Ishikawa (cell line): Measurements from ENCODE around the gene ATP7A.

Source experiments
- CEBPB ChIP-seq: IDR thresholded peaks from 2 replicates; pipeline ENCODE4 v1.6.1; 2012
- CREB1 ChIP-seq: IDR thresholded peaks from 2 replicates; pipeline ENCODE4 v1.6.1; 2012; ENCODE audit warnings: low read depth
- EGR1 ChIP-seq: IDR thresholded peaks from 2 replicates; pipeline ENCODE4 v1.6.1; 2012
- EP300 ChIP-seq: IDR thresholded peaks from 2 replicates; pipeline ENCODE4 v1.6.1; 2012; ENCODE audit warnings: borderline replicate concordance
- FOXM1 ChIP-seq: IDR thresholded peaks from 2 replicates; pipeline ENCODE4 v1.6.1; 2012; ENCODE audit warnings: low read depth, borderline replicate concordance
- NFIC ChIP-seq: IDR thresholded peaks from 2 replicates; pipeline ENCODE4 v1.6.1; 2012
- RAD21 ChIP-seq: IDR thresholded peaks from 2 replicates; pipeline ENCODE4 v1.6.1; 2012; ENCODE audit warnings: low read depth
- TAF1 ChIP-seq: IDR thresholded peaks from 2 replicates; pipeline ENCODE4 v1.6.1; 2012; ENCODE audit warnings: low read depth, mild to moderate bottlenecking
- TCF12 ChIP-seq: IDR thresholded peaks from 2 replicates; pipeline ENCODE4 v1.6.1; 2012; ENCODE audit warnings: low read depth
- TEAD4 ChIP-seq: IDR thresholded peaks from 2 replicates; pipeline ENCODE4 v1.6.1; 2012
- YY1 ChIP-seq: IDR thresholded peaks from 2 replicates; pipeline ENCODE4 v1.6.1; 2012; ENCODE audit warnings: low read depth
- ZBTB7A ChIP-seq: IDR thresholded peaks from 2 replicates; pipeline ENCODE4 v1.6.1; 2012; ENCODE audit warnings: low read depth
- TF ChIP-seq, protein P1 (sequence below): IDR thresholded peaks from 2 replicates; pipeline ENCODE4 v1.6.1; 2012; ENCODE audit warnings: low read depth, mild to moderate bottlenecking
- TF ChIP-seq, protein P2 (sequence below): IDR thresholded peaks from 2 replicates; pipeline ENCODE4 v1.6.1; 2012
- TF ChIP-seq, protein P3 (sequence below): IDR thresholded peaks from 2 replicates; pipeline ENCODE4 v1.6.1; 2012

Gene ATP7A

DNA sequence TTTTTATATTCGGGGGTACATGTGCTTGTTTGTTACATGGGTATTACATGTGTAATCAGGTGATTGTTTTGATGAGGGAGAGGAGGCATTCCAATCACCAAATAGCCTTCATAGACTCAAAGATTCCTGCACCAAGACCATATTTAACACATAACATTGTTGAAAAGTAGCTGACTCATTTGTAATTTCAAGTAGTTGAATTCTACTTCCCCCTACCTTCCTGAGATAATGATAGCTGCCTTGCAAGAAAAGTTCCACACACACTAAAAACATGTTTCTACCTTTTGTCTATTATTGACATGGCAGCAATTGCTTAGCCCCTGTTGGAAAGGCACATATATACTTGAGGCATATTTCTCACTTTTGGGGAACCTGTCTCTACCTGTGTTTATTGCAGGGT, 42.8 kb downstream of the ATP7A start:
- TF ChIP-seq TEAD4, result no peak
- TF ChIP-seq NFIC, result no peak
- TF ChIP-seq TCF12, result no peak
- TF ChIP-seq, protein P1, sequence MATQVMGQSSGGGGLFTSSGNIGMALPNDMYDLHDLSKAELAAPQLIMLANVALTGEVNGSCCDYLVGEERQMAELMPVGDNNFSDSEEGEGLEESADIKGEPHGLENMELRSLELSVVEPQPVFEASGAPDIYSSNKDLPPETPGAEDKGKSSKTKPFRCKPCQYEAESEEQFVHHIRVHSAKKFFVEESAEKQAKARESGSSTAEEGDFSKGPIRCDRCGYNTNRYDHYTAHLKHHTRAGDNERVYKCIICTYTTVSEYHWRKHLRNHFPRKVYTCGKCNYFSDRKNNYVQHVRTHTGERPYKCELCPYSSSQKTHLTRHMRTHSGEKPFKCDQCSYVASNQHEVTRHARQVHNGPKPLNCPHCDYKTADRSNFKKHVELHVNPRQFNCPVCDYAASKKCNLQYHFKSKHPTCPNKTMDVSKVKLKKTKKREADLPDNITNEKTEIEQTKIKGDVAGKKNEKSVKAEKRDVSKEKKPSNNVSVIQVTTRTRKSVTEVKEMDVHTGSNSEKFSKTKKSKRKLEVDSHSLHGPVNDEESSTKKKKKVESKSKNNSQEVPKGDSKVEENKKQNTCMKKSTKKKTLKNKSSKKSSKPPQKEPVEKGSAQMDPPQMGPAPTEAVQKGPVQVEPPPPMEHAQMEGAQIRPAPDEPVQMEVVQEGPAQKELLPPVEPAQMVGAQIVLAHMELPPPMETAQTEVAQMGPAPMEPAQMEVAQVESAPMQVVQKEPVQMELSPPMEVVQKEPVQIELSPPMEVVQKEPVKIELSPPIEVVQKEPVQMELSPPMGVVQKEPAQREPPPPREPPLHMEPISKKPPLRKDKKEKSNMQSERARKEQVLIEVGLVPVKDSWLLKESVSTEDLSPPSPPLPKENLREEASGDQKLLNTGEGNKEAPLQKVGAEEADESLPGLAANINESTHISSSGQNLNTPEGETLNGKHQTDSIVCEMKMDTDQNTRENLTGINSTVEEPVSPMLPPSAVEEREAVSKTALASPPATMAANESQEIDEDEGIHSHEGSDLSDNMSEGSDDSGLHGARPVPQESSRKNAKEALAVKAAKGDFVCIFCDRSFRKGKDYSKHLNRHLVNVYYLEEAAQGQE, result no peak
- TF ChIP-seq CREB1, result no peak
- no peak for TF ChIP-seq ZBTB7A
- TF ChIP-seq RAD21, result no peak
- TF ChIP-seq FOXM1, result no peak
- no peak for TF ChIP-seq EP300
- TF ChIP-seq TAF1, result no peak
- TF ChIP-seq, protein P2, sequence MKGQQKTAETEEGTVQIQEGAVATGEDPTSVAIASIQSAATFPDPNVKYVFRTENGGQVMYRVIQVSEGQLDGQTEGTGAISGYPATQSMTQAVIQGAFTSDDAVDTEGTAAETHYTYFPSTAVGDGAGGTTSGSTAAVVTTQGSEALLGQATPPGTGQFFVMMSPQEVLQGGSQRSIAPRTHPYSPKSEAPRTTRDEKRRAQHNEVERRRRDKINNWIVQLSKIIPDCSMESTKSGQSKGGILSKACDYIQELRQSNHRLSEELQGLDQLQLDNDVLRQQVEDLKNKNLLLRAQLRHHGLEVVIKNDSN, result no peak

DNA sequence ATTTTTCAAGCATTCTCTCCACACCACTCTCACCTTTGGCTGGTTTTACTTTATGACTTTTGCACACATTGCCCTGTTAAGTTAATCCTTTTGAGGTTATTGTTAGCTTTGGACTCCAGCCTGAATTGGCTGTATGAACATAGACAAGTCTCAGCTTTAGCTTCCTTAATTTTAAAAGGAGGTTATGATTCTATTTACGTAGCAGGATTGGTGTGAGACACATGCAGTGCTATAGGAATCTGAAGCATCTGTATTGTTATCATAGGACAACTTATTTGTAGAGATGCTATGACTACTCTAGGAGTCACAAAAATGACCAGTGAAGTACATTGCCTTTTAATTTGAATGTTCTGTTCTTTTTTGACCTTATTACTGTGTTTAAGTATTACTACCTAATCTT, 43.2 kb downstream of the ATP7A start:
- TF ChIP-seq, protein P1, result no peak
- TF ChIP-seq, protein P3, sequence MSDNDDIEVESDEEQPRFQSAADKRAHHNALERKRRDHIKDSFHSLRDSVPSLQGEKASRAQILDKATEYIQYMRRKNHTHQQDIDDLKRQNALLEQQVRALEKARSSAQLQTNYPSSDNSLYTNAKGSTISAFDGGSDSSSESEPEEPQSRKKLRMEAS, result no peak
- TF ChIP-seq TAF1, result no peak
- TF ChIP-seq YY1, result no peak
- TF ChIP-seq CEBPB, result no peak
- no peak for TF ChIP-seq RAD21
- no peak for TF ChIP-seq EP300
- no peak for TF ChIP-seq FOXM1

DNA sequence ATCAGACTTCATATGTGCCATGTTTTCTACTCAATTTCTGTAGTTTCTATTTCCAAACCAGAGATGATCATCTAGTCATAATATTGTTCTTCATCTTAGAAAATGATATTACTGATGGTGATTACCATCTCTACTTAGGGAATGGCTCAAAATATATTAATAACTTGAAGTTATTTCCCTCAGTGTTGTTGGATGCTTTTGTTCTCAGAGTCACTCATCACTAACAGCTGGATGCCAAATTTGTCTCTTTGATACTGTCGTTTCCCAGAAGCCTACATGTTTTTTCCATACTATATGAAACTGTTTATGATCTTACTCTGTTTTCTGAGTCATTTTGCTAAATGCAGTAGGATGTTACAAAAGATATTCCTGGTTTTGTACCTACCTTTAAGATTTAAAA, 50.1 kb downstream of the ATP7A start:
- TF ChIP-seq YY1 (no peak), EGR1 (no peak), NFIC (no peak), CEBPB (no peak), CREB1 (no peak), EP300 (no peak), TCF12 (no peak)
- TF ChIP-seq, protein P2, result no peak
- TF ChIP-seq, protein P1, result no peak

DNA sequence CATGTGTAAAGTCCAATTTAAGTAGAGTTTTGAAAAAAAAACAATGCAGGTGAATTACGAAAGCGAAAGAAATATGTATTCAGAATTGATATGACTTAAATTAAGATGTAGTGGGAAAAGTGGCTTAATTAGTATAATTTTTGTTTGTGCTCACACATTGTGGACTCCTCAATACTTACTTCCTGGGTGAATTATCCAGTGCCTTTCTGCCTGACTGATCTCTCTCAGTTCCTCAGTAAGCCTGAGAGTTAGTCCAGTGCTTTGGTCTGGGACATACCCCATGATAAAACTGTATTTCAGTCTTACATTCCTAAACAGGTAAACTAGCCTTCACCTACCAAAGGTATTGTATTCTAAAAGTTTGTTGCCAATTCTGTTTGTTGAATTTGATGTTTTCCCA, 50.6 kb downstream of the ATP7A start:
- TF ChIP-seq, protein P1, result no peak
- TF ChIP-seq NFIC (no peak), TCF12 (no peak), YY1 (no peak)
- TF ChIP-seq, protein P2, result no peak
